ENCODE measurements around the gene CTAG1B. TPM values are rescaled to one million over a fixed set of nuclear protein-coding genes. Genes with fewer than 3 reads are reported as not detected.

CTAG1B gene
- total RNA-seq, 5 donors from 2014 or later (not counting 1 experiment from before 2014, with no cell fraction given): not detected

GRCh38 chrX:154607370-154607769 is 11.7 kb downstream of the CTAG1B start:
- peaks cover 3 to 6% (median 4%) of the 10 kb centered on the region in 3 donors for H3K4me1 Mint-ChIP-seq
- POLR2A ChIA-PET: no interaction called here

GRCh38 chrX:154605566-154605965 is 13.5 kb downstream of the CTAG1B start:
- DNase-seq (no peak), ATAC-seq (replicated peaks in 1 of 4) (no peak)
- H3K4me1 ChIP-seq (ENCODE audit: control insufficient read depth in 1 of 2, extremely low read depth in 1 of 2, insufficient read depth in 2 of 2, low read length in 2 of 2): no peaks in the 10 kb centered on the region
- no peak overlapping the region for H3K27ac ChIP-seq (ENCODE audit: low read length)
- Mint-ChIP-seq H3K4me3 (no peak overlapping the region), H3K27ac (no peak overlapping the region), H3K36me3 (no peaks in the 10 kb centered on the region), H3K9me3 (no peaks in the 10 kb centered on the region), H3K4me1 (peaks cover 3 to 6% (median 4%) of the 10 kb centered on the region in 3 donors), H3K27me3 (peaks cover 0 to 3% of the 10 kb centered on the region in 2 donors)
- H3K4me3 ChIP-seq (ENCODE audit: control insufficient read depth in 1 of 2, extremely low read depth in 1 of 2, low read length in 1 of 2): no peak overlapping the region
- H3K36me3 ChIP-seq (ENCODE audit: control insufficient read depth in 2 of 2, extremely low read depth in 1 of 2, insufficient read depth in 1 of 2, low read length in 1 of 2): no peaks in the 10 kb centered on the region
- POLR2A ChIA-PET: no interaction called here
- CTCF ChIA-PET: no interaction called here
- peaks cover 0 to 7% of the 10 kb centered on the region in 2 experiments for H3K27me3 ChIP-seq (replicated peaks in 1 of 2; ENCODE audit: control insufficient read depth in 2 of 2, extremely low read depth in 1 of 2, insufficient read depth in 2 of 2, low read length in 1 of 2)
- WGBS (ENCODE audit: insufficient coverage): no CpG with 5 or more reads among the region's 6 CpGs
- no peaks in the 10 kb centered on the region for H3K9me3 ChIP-seq

More at GRCh38 chrX:154607370-154607769, 11.7 kb downstream of the CTAG1B start:
- H3K9me3 Mint-ChIP-seq: no peaks in the 10 kb centered on the region
- peaks cover 0 to 3% of the 10 kb centered on the region in 2 donors for H3K27me3 Mint-ChIP-seq
- peaks cover 0 to under 1% of the 10 kb centered on the region in 2 experiments for H3K27me3 ChIP-seq (replicated peaks in 1 of 2; ENCODE audit: control insufficient read depth in 2 of 2, extremely low read depth in 1 of 2, insufficient read depth in 2 of 2, low read length in 1 of 2)
- H3K27ac Mint-ChIP-seq: no peak overlapping the region
- WGBS (ENCODE audit: insufficient coverage): no CpG with 5 or more reads among the region's 6 CpGs
- no peak for DNase-seq
- no peaks in the 10 kb centered on the region for H3K36me3 ChIP-seq (ENCODE audit: control insufficient read depth in 2 of 2, extremely low read depth in 1 of 2, insufficient read depth in 1 of 2, low read length in 1 of 2)
- H3K27ac ChIP-seq (ENCODE audit: low read length): no peak overlapping the region
- H3K9me3 ChIP-seq: no peaks in the 10 kb centered on the region
- H3K4me3 ChIP-seq (ENCODE audit: control insufficient read depth in 1 of 2, extremely low read depth in 1 of 2, low read length in 1 of 2): no peak overlapping the region
- ATAC-seq (replicated peaks in 1 of 4): no peak
- H3K4me1 ChIP-seq (ENCODE audit: control insufficient read depth in 1 of 2, extremely low read depth in 1 of 2, insufficient read depth in 2 of 2, low read length in 2 of 2): no peaks in the 10 kb centered on the region
- H3K36me3 Mint-ChIP-seq: no peaks in the 10 kb centered on the region
- CTCF ChIA-PET: no interaction called here
- no peak overlapping the region for H3K4me3 Mint-ChIP-seq

- no peaks in the 10 kb centered on the region for H3K9me3 Mint-ChIP-seq
- peaks cover 3 to 10% (median 6%) of the 10 kb centered on the region in 3 donors for H3K4me1 Mint-ChIP-seq
- H3K27me3 Mint-ChIP-seq: peaks cover 0 to 6% of the 10 kb centered on the region in 2 donors
- no peak for DNase-seq
- WGBS (ENCODE audit: insufficient coverage): 90% methylated on average over 6 of the region's 13 CpGs
- no peaks in the 10 kb centered on the region for H3K36me3 Mint-ChIP-seq
- Histone ChIP-seq H3K36me3 (ENCODE audit: control insufficient read depth in 2 of 2, extremely low read depth in 1 of 2, insufficient read depth in 1 of 2, low read length in 1 of 2) (no peaks in the 10 kb centered on the region), H3K27me3 (replicated peaks in 1 of 2; ENCODE audit: control insufficient read depth in 2 of 2, extremely low read depth in 1 of 2, insufficient read depth in 2 of 2, low read length in 1 of 2) (peaks cover 0 to 7% of the 10 kb centered on the region in 2 experiments), H3K27ac (ENCODE audit: low read length) (no peak overlapping the region), H3K4me1 (ENCODE audit: control insufficient read depth in 1 of 2, extremely low read depth in 1 of 2, insufficient read depth in 2 of 2, low read length in 2 of 2) (no peaks in the 10 kb centered on the region), H3K9me3 (no peaks in the 10 kb centered on the region), H3K4me3 (ENCODE audit: control insufficient read depth in 1 of 2, extremely low read depth in 1 of 2, low read length in 1 of 2) (no peak overlapping the region)
- ChIA-PET CTCF (no interaction called here), POLR2A (no interaction called here)
- H3K27ac Mint-ChIP-seq: no peak overlapping the region
- ATAC-seq (replicated peaks in 1 of 4): no peak
- H3K4me3 Mint-ChIP-seq: no peak overlapping the region
Measured at GRCh38 chrX:154603438-154604430, 15.3 kb downstream of the CTAG1B start.

- H3K27me3 ChIP-seq (replicated peaks in 1 of 2; ENCODE audit: control insufficient read depth in 2 of 2, extremely low read depth in 1 of 2, insufficient read depth in 2 of 2, low read length in 1 of 2): peaks cover 0 to 7% of the 10 kb centered on the region in 2 experiments
- no peak for ATAC-seq (replicated peaks in 1 of 4)
- 90% methylated on average over 2 of the region's 18 CpGs for WGBS (ENCODE audit: insufficient coverage)
- H3K4me3 Mint-ChIP-seq: no peak overlapping the region
- ChIA-PET POLR2A (no interaction called here), CTCF (no interaction called here)
- no peak overlapping the region for H3K27ac Mint-ChIP-seq
- H3K4me3 ChIP-seq (ENCODE audit: control insufficient read depth in 1 of 2, extremely low read depth in 1 of 2, low read length in 1 of 2): no peak overlapping the region
- no peaks in the 10 kb centered on the region for H3K9me3 ChIP-seq
- no peak overlapping the region for H3K27ac ChIP-seq (ENCODE audit: low read length)
- no peaks in the 10 kb centered on the region for H3K36me3 ChIP-seq (ENCODE audit: control insufficient read depth in 2 of 2, extremely low read depth in 1 of 2, insufficient read depth in 1 of 2, low read length in 1 of 2)
- DNase-seq: no peak
- peaks cover 3 to 10% (median 6%) of the 10 kb centered on the region in 3 donors for H3K4me1 Mint-ChIP-seq
- H3K27me3 Mint-ChIP-seq: peaks cover 0 to 8% of the 10 kb centered on the region in 2 donors
- H3K4me1 ChIP-seq (ENCODE audit: control insufficient read depth in 1 of 2, extremely low read depth in 1 of 2, insufficient read depth in 2 of 2, low read length in 2 of 2): no peaks in the 10 kb centered on the region
- H3K36me3 Mint-ChIP-seq: no peaks in the 10 kb centered on the region
- no peaks in the 10 kb centered on the region for H3K9me3 Mint-ChIP-seq
Measured at GRCh38 chrX:154602766-154603437, 16.2 kb downstream of the CTAG1B start.

- Mint-ChIP-seq H3K27me3 (peaks cover 0 to 11% of the 10 kb centered on the region in 2 donors), H3K9me3 (no peaks in the 10 kb centered on the region), H3K36me3 (no peaks in the 10 kb centered on the region), H3K27ac (no peak overlapping the region), H3K4me3 (no peak overlapping the region), H3K4me1 (peaks cover 3 to 10% (median 6%) of the 10 kb centered on the region in 3 donors)
- ChIA-PET POLR2A (no interaction called here), CTCF (no interaction called here)
- Histone ChIP-seq H3K4me3 (ENCODE audit: control insufficient read depth in 1 of 2, extremely low read depth in 1 of 2, low read length in 1 of 2) (no peak overlapping the region), H3K36me3 (ENCODE audit: control insufficient read depth in 2 of 2, extremely low read depth in 1 of 2, insufficient read depth in 1 of 2, low read length in 1 of 2) (no peaks in the 10 kb centered on the region), H3K4me1 (ENCODE audit: control insufficient read depth in 1 of 2, extremely low read depth in 1 of 2, insufficient read depth in 2 of 2, low read length in 2 of 2) (no peaks in the 10 kb centered on the region), H3K9me3 (no peaks in the 10 kb centered on the region), H3K27me3 (replicated peaks in 1 of 2; ENCODE audit: control insufficient read depth in 2 of 2, extremely low read depth in 1 of 2, insufficient read depth in 2 of 2, low read length in 1 of 2) (peaks cover 0 to 7% of the 10 kb centered on the region in 2 experiments), H3K27ac (ENCODE audit: low read length) (no peak overlapping the region)
- DNase-seq (no peak), ATAC-seq (replicated peaks in 1 of 4) (no peak)
- WGBS (ENCODE audit: insufficient coverage): 100% methylated on average over 1 of the region's 13 CpGs
Measured at GRCh38 chrX:154602226-154602625, 16.9 kb downstream of the CTAG1B start.

- Mint-ChIP-seq H3K27ac (no peak overlapping the region), H3K9me3 (no peaks in the 10 kb centered on the region), H3K27me3 (peaks cover 0 to 13% of the 10 kb centered on the region in 2 donors), H3K4me1 (peaks cover 0 to 7% (median 5%) of the 10 kb centered on the region in 3 donors), H3K4me3 (no peak overlapping the region), H3K36me3 (no peaks in the 10 kb centered on the region)
- H3K27me3 ChIP-seq (replicated peaks in 1 of 2; ENCODE audit: control insufficient read depth in 2 of 2, extremely low read depth in 1 of 2, insufficient read depth in 2 of 2, low read length in 1 of 2): peaks cover 0 to 7% of the 10 kb centered on the region in 2 experiments
- DNase-seq (no peak), ATAC-seq (replicated peaks in 1 of 4) (no peak)
- ChIA-PET CTCF (no interaction called here), POLR2A (no interaction called here)
- H3K4me1 ChIP-seq (ENCODE audit: control insufficient read depth in 1 of 2, extremely low read depth in 1 of 2, insufficient read depth in 2 of 2, low read length in 2 of 2): peaks cover 0 to 8% of the 10 kb centered on the region in 2 experiments
- WGBS (ENCODE audit: insufficient coverage): 82% methylated on average over 11 of the region's 15 CpGs
- no peak overlapping the region for H3K4me3 ChIP-seq (ENCODE audit: control insufficient read depth in 1 of 2, extremely low read depth in 1 of 2, low read length in 1 of 2)
- no peaks in the 10 kb centered on the region for H3K36me3 ChIP-seq (ENCODE audit: control insufficient read depth in 2 of 2, extremely low read depth in 1 of 2, insufficient read depth in 1 of 2, low read length in 1 of 2)
- no peaks in the 10 kb centered on the region for H3K9me3 ChIP-seq
- H3K27ac ChIP-seq (ENCODE audit: low read length): no peak overlapping the region
Measured at GRCh38 chrX:154600759-154601374, 18.2 kb downstream of the CTAG1B start.
